Smooth muscle cell (in vitro differentiated cells): ENCODE data around the gene PYGM. TPM values are rescaled to one million over a fixed set of nuclear protein-coding genes. Genes with fewer than 3 reads are reported as not detected.

Experiments used
- DNase-seq: peaks from one replicate; lab custom pipeline; 2025; ENCODE audit not compliant: unreplicated experiment; lab: John Stamatoyannopoulos, UW
- H2AFZ ChIP-seq: fragments of 200-600 bp; sonication (generic); 2 replicates; pipeline ENCODE4 v1.6.0; 2016; ENCODE audit warnings: antibody characterized with exemption, low read depth, mild to moderate bottlenecking
- H3F3A ChIP-seq: fragments of 200-600 bp; sonication (generic); 2 replicates; pipeline ENCODE4 v1.6.0; 2017; ENCODE audit warnings: antibody characterized with exemption, low read depth
- H3K27ac ChIP-seq: fragments of 200-600 bp; sonication (generic); 2 replicates; pipeline ENCODE4 v1.5.1; 2016; ENCODE audit warnings: low read depth, mild to moderate bottlenecking
- H3K27me3 ChIP-seq: fragments of 200-600 bp; sonication (generic); 2 replicates; pipeline ENCODE4 v1.6.1; 2016; ENCODE audit warnings: low read depth, mild to moderate bottlenecking
- H3K36me3 ChIP-seq: fragments of 200-600 bp; sonication (generic); 2 replicates; pipeline ENCODE4 v1.5.1; 2016; ENCODE audit warnings: low read depth
- H3K4me1 ChIP-seq: fragments of 200-600 bp; sonication (generic); 2 replicates; pipeline ENCODE4 v1.5.1; 2016; ENCODE audit warnings: low read depth
- H3K4me2 ChIP-seq: fragments of 200-600 bp; sonication (generic); 2 replicates; pipeline ENCODE4 v1.6.0; 2016; ENCODE audit warnings: mild to moderate bottlenecking
- H3K4me3 ChIP-seq: fragments of 200-600 bp; sonication (generic); 2 replicates; pipeline ENCODE4 v1.5.1; 2016; ENCODE audit warnings: mild to moderate bottlenecking
- H3K79me2 ChIP-seq: fragments of 200-600 bp; sonication (generic); 2 replicates; pipeline ENCODE4 v1.6.0; 2016; ENCODE audit warnings: low read depth, mild to moderate bottlenecking
- H3K9ac ChIP-seq: fragments of 200-600 bp; sonication (generic); 2 replicates; pipeline ENCODE4 v1.6.0; 2016; ENCODE audit warnings: low read depth
- H3K9me3 ChIP-seq: fragments of 200-600 bp; sonication (generic); replicated peaks from 2 replicates; pipeline ENCODE4 v1.5.1; 2016; ENCODE audit warnings: low read depth
- H4K20me1 ChIP-seq: fragments of 200-600 bp; sonication (generic); 2 replicates; pipeline ENCODE4 v1.6.0; 2016; ENCODE audit warnings: low read depth
- CTCF ChIP-seq: fragments of 200-600 bp; sonication (generic); IDR thresholded peaks from 2 replicates; pipeline ENCODE4 v1.5.1; 2017; ENCODE audit warnings: borderline replicate concordance, mild to moderate bottlenecking, antibody characterized with exemption; ENCODE audit not compliant: insufficient read depth, poor library complexity, severe bottlenecking
- WGBS: methylation state at CpG from one replicate; pipeline ENCODE4 v1.1.7; 2016; ENCODE audit warnings: low lambda C conversion rate; 5-methylcytosine and 5-hydroxymethylcytosine counted together
- polyA plus RNA-seq: library from polyadenylated mRNA; unstranded; fragments of >200 nt; fragmentation: Nextera tagmentation; extraction: Ambion mirVana; gene quantifications from 2 replicates; pipeline ENCODE4 v1.2.1, GENCODE V29; 2016
- total RNA-seq: library from RNA; depleted of rRNA; stranded (reverse); fragments of >200 nt; gene quantifications from 2 replicates; pipeline ENCODE4 v1.2.3, GENCODE V29; 2014

The PYGM gene
- total RNA-seq, result 0.58 and 2.2 TPM in 2 replicates
- 1.1 and 2.0 TPM in 2 replicates for polyA plus RNA-seq

DNA sequence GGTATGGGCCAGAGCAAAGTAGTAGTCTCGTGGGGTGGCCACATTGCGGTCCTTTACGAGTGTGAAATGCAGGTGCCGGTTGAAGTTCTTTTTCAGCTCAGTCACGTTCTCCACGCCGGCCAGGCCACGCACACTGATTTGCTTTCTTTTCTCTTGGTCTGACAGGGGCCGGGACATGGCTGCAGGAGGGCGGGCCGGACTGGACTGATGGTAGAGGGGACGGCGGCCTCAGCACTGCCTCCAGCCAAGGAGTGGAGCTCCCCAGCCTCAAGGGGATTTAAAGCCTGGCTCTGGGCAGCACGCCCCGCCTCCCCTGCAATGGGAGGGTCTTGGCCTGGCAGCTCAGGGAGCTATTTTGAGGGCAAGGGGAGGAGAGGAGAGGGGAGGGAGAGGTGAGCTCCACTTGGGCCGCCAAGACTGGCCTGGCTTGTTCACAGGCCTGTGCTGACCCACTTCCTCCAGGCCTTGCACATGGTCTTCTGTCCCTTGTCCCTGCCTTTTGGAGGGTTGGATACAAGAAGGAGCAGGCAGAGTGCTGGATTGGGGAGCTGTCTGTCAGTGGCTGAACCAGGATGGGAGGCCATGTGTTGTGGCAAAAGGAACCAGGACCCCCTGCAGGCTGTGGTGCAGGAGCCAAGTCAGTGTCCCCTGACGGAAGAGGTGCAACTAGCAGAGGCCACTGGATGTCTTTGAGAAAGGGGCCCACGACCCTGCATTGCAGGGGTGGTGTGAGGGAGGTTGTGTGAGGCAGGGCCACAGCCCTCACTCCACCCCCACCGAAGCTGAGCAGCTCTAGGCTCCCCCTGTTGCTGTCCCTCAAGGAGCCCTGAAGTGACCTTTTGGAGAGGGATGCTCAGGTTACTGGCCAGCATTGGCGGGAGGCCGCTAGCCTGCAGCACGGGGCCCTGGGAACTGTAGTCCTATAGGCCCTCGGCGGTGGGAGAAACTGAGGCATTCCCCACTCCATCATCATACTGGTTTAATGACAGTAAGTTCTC, at the start of gene PYGM:
TSS of gene PYGM (minus strand) at position 253 of the 998 bp plus-strand sequence. CDS start at position 177, 76 bp downstream.
- Histone ChIP-seq H3K9me3 (no peaks in the 10 kb centered on the region), H4K20me1 (peaks cover 44% of the 10 kb centered on the region), H3K79me2 (peaks cover 6% of the 10 kb centered on the region), H3K4me2 (no peak within 1 kb of the TSS), H3K4me1 (peaks cover 29% of the 10 kb centered on the region), H3K36me3 (no peaks in the 10 kb centered on the region), H2AFZ (no peak within 1 kb of the TSS), H3F3A (peaks cover 26% of the 10 kb centered on the region), H3K9ac (no peak within 1 kb of the TSS), H3K27ac (no peak within 1 kb of the TSS), H3K27me3 (no peaks in the 10 kb centered on the region), H3K4me3 (no peak within 1 kb of the TSS)
- DNase-seq, result no peak
- WGBS, result 49% methylated on average over 24 of the region's 24 CpGs
- TF ChIP-seq CTCF, result no peak

- WGBS, result 98% methylated on average over 9 of the region's 9 CpGs
These were observed 45.7 kb upstream of the PYGM start for GRCh38 chr11:64805481-64805880.

DNA sequence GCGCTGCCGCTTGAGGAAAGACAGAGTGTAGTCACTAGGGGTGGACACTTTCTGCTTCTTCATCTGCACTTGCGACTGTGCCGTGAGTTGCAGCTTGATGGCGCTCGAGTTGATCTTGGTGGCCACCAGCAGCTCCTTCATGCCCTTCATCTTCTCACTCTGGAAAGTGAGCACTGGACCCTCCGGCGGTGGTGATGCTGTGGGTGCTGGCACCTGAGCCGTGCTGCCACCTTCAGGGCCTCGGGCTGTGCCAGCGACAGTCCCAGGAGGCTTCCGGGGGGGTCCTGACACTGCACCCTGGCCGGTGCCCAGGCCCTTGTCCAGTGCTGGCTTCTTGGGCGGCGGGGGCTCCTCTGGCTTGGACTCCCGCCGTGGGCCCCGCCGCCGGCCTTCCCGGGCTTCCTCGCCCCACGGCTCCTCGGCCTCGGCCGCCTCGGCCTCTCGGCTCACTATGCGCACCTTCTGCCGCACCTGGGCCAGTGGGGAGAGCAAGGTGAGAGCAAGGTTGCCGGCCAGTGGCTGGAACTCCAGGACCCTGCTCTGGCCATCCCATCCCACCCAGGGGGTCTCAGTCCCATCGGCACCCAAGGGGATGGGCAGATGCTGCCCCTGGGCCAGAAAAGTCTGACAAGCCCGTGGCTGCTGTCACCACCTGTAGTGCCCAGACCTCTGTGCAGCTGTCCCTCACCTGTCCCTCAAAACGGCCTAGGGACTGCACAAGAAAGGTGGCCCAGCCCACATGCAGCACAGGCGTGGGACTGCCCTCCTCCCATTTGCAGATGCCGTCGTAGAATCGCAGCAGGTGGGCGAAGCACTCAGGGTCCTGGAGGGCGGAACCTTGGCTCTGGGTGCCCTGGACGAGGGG, 44.8 kb upstream of the PYGM start:
- Histone ChIP-seq H3K27ac (peak overlapping the region; percentile 92), H3K4me2 (peak overlapping the region; percentile 98), H4K20me1 (peaks cover 3% of the 10 kb centered on the region), H3K4me3 (no peak overlapping the region), H3K9me3 (no peaks in the 10 kb centered on the region), H3K9ac (no peak overlapping the region), H3K36me3 (no peaks in the 10 kb centered on the region), H3F3A (peaks cover 7% of the 10 kb centered on the region), H3K4me1 (peaks cover 17% of the 10 kb centered on the region), H3K27me3 (no peaks in the 10 kb centered on the region), H3K79me2 (no peaks in the 10 kb centered on the region), H2AFZ (no peak overlapping the region)
- DNase-seq, result no peak
- TF ChIP-seq CTCF, result no peak
- WGBS, result 94% methylated on average over 41 of the region's 41 CpGs

More at GRCh38 chr11:64805481-64805880, 45.7 kb upstream of the PYGM start:
- Histone ChIP-seq H3K9ac (no peak overlapping the region), H3K36me3 (no peaks in the 10 kb centered on the region), H3K4me2 (no peak overlapping the region), H3F3A (peaks cover 7% of the 10 kb centered on the region), H3K79me2 (no peaks in the 10 kb centered on the region), H3K27me3 (no peaks in the 10 kb centered on the region), H4K20me1 (peaks cover 3% of the 10 kb centered on the region), H3K4me1 (peaks cover 19% of the 10 kb centered on the region), H3K4me3 (no peak overlapping the region), H2AFZ (no peak overlapping the region), H3K9me3 (no peaks in the 10 kb centered on the region), H3K27ac (no peak overlapping the region)
- no peak for TF ChIP-seq CTCF
- no peak for DNase-seq
